ENCODE results near the gene CLDN3. TPM values are rescaled to one million over a fixed set of nuclear protein-coding genes. Genes with fewer than 3 reads are reported as not detected.
"Not testable (repeated sequence)": the region's sequence is repeated elsewhere in the genome, so short reads cannot be mapped to it uniquely, and the experiment has no call there.

CLDN3 gene
- total RNA-seq, 1 donor = not detected

DNA sequence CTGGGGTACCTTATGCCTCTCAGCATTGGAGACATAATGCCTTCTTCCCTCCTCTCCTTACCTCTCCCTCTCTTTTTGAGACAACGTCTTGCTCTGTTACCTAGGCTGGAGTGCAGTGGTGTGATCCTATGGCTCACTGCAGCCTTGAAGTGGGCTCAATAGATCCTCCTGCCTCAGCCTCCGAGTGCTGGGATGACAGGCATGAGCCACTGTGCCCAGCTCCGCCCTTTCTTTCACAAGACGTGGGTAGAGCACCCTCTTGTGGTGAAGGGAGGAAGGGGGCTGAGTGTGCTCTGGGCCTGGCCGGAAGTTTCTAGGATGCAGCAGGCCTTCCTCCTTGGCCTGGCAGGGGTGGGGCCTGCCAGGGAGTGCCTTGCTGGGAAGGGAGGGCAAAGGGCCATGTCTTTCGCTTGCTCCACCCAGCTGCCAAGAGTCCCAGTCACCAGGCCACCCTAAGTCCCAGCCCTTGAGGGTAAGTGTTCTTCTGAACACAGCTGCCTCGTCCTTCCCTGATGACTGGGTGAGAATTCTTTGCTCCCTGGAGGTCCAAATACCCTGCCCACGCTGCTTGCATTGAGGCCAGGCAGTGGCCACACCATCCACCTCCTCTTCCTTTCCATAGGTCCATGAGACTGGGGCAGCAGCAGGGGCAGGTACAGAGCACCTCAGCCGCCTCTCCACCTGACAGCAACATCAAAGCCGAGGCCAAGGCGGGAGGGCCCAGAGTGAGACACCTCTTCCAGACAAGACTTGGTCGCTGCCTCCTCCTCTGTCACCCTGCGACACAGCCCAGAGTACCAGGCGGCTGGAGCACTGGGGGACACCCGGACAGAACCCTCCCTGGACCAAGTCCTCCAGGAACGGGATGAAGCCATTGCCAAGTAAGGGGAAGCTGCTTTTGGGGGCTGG lies 35.2 kb downstream of the CLDN3 start:
- Histone ChIP-seq H3K27me3 (ENCODE audit: insufficient read depth, low read length) (no peaks in the 10 kb centered on the region), H3K9me3 (ENCODE audit: low read depth, low read length) (no peaks in the 10 kb centered on the region), H3K4me3 (ENCODE audit: low read length) (no peak overlapping the region), H3K4me1 (ENCODE audit: insufficient read depth, low read length) (peaks cover 21% of the 10 kb centered on the region)

GRCh38 chr7:73732397-73732796 lies 37.7 kb downstream of the CLDN3 start:
- H3K4me3 ChIP-seq (ENCODE audit: low read length) = no peak overlapping the region
- H3K9me3 ChIP-seq (ENCODE audit: low read depth, low read length) = no peaks in the 10 kb centered on the region
- H3K27me3 ChIP-seq (ENCODE audit: insufficient read depth, low read length) = peaks cover 10% of the 10 kb centered on the region
- peaks cover 9% of the 10 kb centered on the region for H3K4me1 ChIP-seq (ENCODE audit: insufficient read depth, low read length)

- no peak overlapping the region for H3K4me3 ChIP-seq (ENCODE audit: low read length)
Measured at GRCh38 chr7:73730485-73730884, 39.6 kb downstream of the CLDN3 start.

DNA sequence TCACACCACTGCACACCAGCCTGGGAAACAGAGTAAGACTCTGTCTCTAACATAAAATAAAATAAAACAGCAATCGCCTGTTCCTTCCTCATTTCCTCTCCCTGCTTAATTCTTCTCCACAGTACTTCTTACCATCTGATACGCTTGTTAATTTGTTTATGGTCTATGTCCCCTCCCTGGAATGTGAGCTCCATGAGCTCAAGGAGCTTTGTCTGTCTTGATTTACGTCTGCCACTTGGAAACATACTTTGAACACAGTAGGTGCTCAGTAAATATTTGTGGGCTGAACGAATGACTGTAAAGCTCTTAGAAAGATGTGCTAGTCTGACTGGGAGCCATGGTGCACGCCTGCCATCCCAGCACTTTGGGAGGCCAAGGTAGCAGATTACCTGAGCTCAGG lies 41.5 kb downstream of the CLDN3 start:
- no peak overlapping the region for H3K4me3 ChIP-seq (ENCODE audit: low read length)
- peaks cover 21% of the 10 kb centered on the region for H3K27me3 ChIP-seq (ENCODE audit: insufficient read depth, low read length)
- no peaks in the 10 kb centered on the region for H3K9me3 ChIP-seq (ENCODE audit: low read depth, low read length)
- no peaks in the 10 kb centered on the region for H3K4me1 ChIP-seq (ENCODE audit: insufficient read depth, low read length)

More at GRCh38 chr7:73730485-73730884, 39.6 kb downstream of the CLDN3 start:
- peaks cover 21% of the 10 kb centered on the region for H3K27me3 ChIP-seq (ENCODE audit: insufficient read depth, low read length)
- no peaks in the 10 kb centered on the region for H3K9me3 ChIP-seq (ENCODE audit: low read depth, low read length)
- H3K4me1 ChIP-seq (ENCODE audit: insufficient read depth, low read length) = peaks cover 8% of the 10 kb centered on the region

- Histone ChIP-seq H3K4me3 (ENCODE audit: low read length) (no peak overlapping the region), H3K4me1 (ENCODE audit: insufficient read depth, low read length) (no peaks in the 10 kb centered on the region), H3K27me3 (ENCODE audit: insufficient read depth, low read length) (peaks cover 21% of the 10 kb centered on the region), H3K9me3 (ENCODE audit: low read depth, low read length) (no peaks in the 10 kb centered on the region)
Measured at GRCh38 chr7:73727952-73728351, 42.1 kb downstream of the CLDN3 start.

GRCh38 chr7:73726083-73726466 lies 44.0 kb downstream of the CLDN3 start:
- Histone ChIP-seq H3K9me3 (ENCODE audit: low read depth, low read length) (no peaks in the 10 kb centered on the region), H3K4me3 (ENCODE audit: low read length) (no peak overlapping the region), H3K4me1 (ENCODE audit: insufficient read depth, low read length) (no peaks in the 10 kb centered on the region), H3K27me3 (ENCODE audit: insufficient read depth, low read length) (peaks cover 26% of the 10 kb centered on the region)

DNA sequence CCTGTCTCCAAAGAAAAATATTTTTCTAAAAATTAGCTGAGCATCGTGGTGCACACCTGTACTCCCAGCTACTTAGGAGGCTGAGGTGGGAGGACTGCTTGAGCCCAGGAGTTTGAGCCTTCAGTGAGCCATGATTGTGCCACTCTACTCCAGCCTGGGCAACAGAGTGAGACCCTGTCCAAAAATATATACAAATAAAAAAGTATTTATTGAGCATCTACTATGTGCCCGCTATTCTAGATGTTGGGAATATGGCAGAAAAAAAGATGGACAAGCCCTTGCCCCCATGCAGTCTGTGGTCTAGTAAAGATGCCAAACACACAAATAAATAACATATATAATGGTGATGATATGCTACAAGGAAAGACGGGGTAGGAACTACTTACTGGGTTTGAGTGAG lies 46.3 kb downstream of the CLDN3 start:
- Histone ChIP-seq H3K27me3 (ENCODE audit: insufficient read depth, low read length) (peaks cover 35% of the 10 kb centered on the region), H3K4me3 (ENCODE audit: low read length) (no peak overlapping the region), H3K9me3 (ENCODE audit: low read depth, low read length) (no peaks in the 10 kb centered on the region), H3K4me1 (ENCODE audit: insufficient read depth, low read length) (peaks cover 11% of the 10 kb centered on the region)

GRCh38 chr7:73722785-73723184 lies 47.3 kb downstream of the CLDN3 start:
- Histone ChIP-seq H3K4me1 (ENCODE audit: insufficient read depth, low read length) (peaks cover 21% of the 10 kb centered on the region), H3K9me3 (ENCODE audit: low read depth, low read length) (no peaks in the 10 kb centered on the region), H3K27me3 (ENCODE audit: insufficient read depth, low read length) (peaks cover 33% of the 10 kb centered on the region)

GRCh38 chr7:73722182-73722581 lies 47.9 kb downstream of the CLDN3 start:
- peaks cover 32% of the 10 kb centered on the region for H3K27me3 ChIP-seq (ENCODE audit: insufficient read depth, low read length)
- H3K4me1 ChIP-seq (ENCODE audit: insufficient read depth, low read length) = peaks cover 27% of the 10 kb centered on the region
- H3K9me3 ChIP-seq (ENCODE audit: low read depth, low read length); H3K4me3 ChIP-seq (ENCODE audit: low read length): not testable (repeated sequence)

More at GRCh38 chr7:73722785-73723184, 47.3 kb downstream of the CLDN3 start:
- H3K4me3 ChIP-seq (ENCODE audit: low read length) = no peak overlapping the region

- no peaks in the 10 kb centered on the region for H3K9me3 ChIP-seq (ENCODE audit: low read depth, low read length)
- H3K27me3 ChIP-seq (ENCODE audit: insufficient read depth, low read length) = peaks cover 31% of the 10 kb centered on the region
- H3K4me3 ChIP-seq (ENCODE audit: low read length) = no peak overlapping the region
- H3K4me1 ChIP-seq (ENCODE audit: insufficient read depth, low read length) = peaks cover 34% of the 10 kb centered on the region
Measured at GRCh38 chr7:73721377-73721817, 48.7 kb downstream of the CLDN3 start.

DNA sequence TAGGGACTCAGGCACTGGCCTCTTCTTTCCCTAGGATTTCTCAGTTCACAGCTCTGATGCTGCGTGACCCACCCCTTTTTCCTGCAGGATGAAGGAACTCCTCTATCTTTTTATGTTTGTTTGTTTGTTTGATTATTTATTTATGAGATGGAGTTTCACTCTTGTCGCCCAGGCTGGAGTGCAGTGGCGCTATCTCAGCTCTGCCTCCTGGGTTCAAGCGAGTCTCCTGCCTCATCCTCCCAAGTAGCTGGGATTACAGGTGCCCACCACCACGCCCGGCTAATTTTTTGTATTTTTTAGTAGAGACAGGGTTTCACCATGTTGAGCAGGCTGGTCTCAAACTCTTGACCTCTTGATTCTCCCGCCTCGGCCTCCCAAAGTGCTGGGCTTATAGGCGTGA lies 49.6 kb downstream of the CLDN3 start:
- not testable (repeated sequence) for H3K4me3 ChIP-seq (ENCODE audit: low read length); H3K9me3 ChIP-seq (ENCODE audit: low read depth, low read length)
- peaks cover 35% of the 10 kb centered on the region for H3K4me1 ChIP-seq (ENCODE audit: insufficient read depth, low read length)
- peaks cover 34% of the 10 kb centered on the region for H3K27me3 ChIP-seq (ENCODE audit: insufficient read depth, low read length)

- Histone ChIP-seq H3K4me3 (ENCODE audit: low read length) (no peak overlapping the region), H3K9me3 (ENCODE audit: low read depth, low read length) (no peaks in the 10 kb centered on the region), H3K4me1 (ENCODE audit: insufficient read depth, low read length) (peaks cover 35% of the 10 kb centered on the region), H3K27me3 (ENCODE audit: insufficient read depth, low read length) (peaks cover 36% of the 10 kb centered on the region)
Measured at GRCh38 chr7:73719806-73720169, 50.3 kb downstream of the CLDN3 start.

Other genes starting within 250 kb of the CLDN3 start
- 52.2 TPM for gene BAZ1B, start 248.0 kb downstream of the CLDN3 start, total RNA-seq
- 60.7 TPM for gene BCL7B, start 212.6 kb downstream of the CLDN3 start, total RNA-seq
- gene TBL2, start 191.7 kb downstream of the CLDN3 start, total RNA-seq = 11.5 TPM
- 0.42 TPM for gene MLXIPL, start 145.7 kb downstream of the CLDN3 start, total RNA-seq
- 0.63 TPM for gene VPS37D, start 102.4 kb downstream of the CLDN3 start, total RNA-seq
- gene DNAJC30, start 86.8 kb downstream of the CLDN3 start, total RNA-seq = 1.9 TPM
- gene BUD23, start 86.7 kb downstream of the CLDN3 start, total RNA-seq = 31.7 TPM
- 18.6 TPM for gene STX1A, start 50.6 kb downstream of the CLDN3 start, total RNA-seq
- 5.6 TPM for gene ABHD11, start 31.5 kb downstream of the CLDN3 start, total RNA-seq
- gene CLDN4, start 60.7 kb upstream of the CLDN3 start, total RNA-seq = 0.10 TPM
- gene METTL27, start 72.2 kb upstream of the CLDN3 start, total RNA-seq = not detected
- gene TMEM270, start 90.9 kb upstream of the CLDN3 start, total RNA-seq = not detected

Measured in mononuclear cell (primary cell).